ENCODE measurements around the gene TMEM170A.
"Not testable (repeated sequence)": the region's sequence is repeated elsewhere in the genome, so short reads cannot be mapped to it uniquely, and the experiment has no call there.

Gene TMEM170A

GRCh38 chr16:75479421-75479990 is 15.0 kb upstream of the TMEM170A start:
- no peak for DNase-seq

- no peak for DNase-seq
These were observed 14.2 kb upstream of the TMEM170A start for GRCh38 chr16:75478480-75479345.

GRCh38 chr16:75477680-75478473 is 13.4 kb upstream of the TMEM170A start:
- no peak for DNase-seq

- DNase-seq, result no peak
These were observed 12.3 kb upstream of the TMEM170A start for GRCh38 chr16:75476817-75477216.

- DNase-seq, result no peak
These were observed 10.9 kb upstream of the TMEM170A start for GRCh38 chr16:75475420-75475847.

GRCh38 chr16:75472908-75473877 is 8.7 kb upstream of the TMEM170A start:
- no peak for DNase-seq

GRCh38 chr16:75471723-75472633 is 7.5 kb upstream of the TMEM170A start:
- peak; percentile 65 for DNase-seq

- no peak for DNase-seq
These were observed 2.3 kb upstream of the TMEM170A start for GRCh38 chr16:75466760-75467159.

GRCh38 chr16:75463389-75464121 is 934 bp downstream of the TMEM170A start:
- not testable (repeated sequence) for DNase-seq

GRCh38 chr16:75462806-75463205 is 1.7 kb downstream of the TMEM170A start:
- no peak for DNase-seq

- DNase-seq, result no peak
These were observed 2.9 kb downstream of the TMEM170A start for GRCh38 chr16:75461575-75461974.

GRCh38 chr16:75460446-75460845 is 4.0 kb downstream of the TMEM170A start:
- no peak for DNase-seq

- no peak for DNase-seq
These were observed 4.8 kb downstream of the TMEM170A start for GRCh38 chr16:75459691-75460090.

- no peak for DNase-seq
These were observed 6.0 kb downstream of the TMEM170A start for GRCh38 chr16:75458439-75458838.

- no peak for DNase-seq
These were observed 6.5 kb downstream of the TMEM170A start for GRCh38 chr16:75458029-75458428.

- no peak for DNase-seq
These were observed 6.9 kb downstream of the TMEM170A start for GRCh38 chr16:75457485-75458021.

- no peak for DNase-seq
These were observed 7.5 kb downstream of the TMEM170A start for GRCh38 chr16:75456971-75457370.

- not testable (repeated sequence) for DNase-seq
These were observed 8.0 kb downstream of the TMEM170A start for GRCh38 chr16:75456486-75456885.

GRCh38 chr16:75455677-75456076 is 8.8 kb downstream of the TMEM170A start:
- DNase-seq, result no peak
